Ovary (tissue), 9 donors: ENCODE measurements around the gene C1QTNF1. TPM values are rescaled to one million over a fixed set of nuclear protein-coding genes. Genes with fewer than 3 reads are reported as not detected.

Experiments
- DNase-seq, 5 donors: peaks; one replicate each; pipeline ENCODE4 v3.0.0-alpha.2; 2019 to 2020
- H3K27ac ChIP-seq, 2 donors: fragments of 200-600 bp; one replicate each; pipeline versions ENCODE4 v1.5.1 to v1.8.0; 2019 to 2022
- H3K27me3 ChIP-seq: fragments of 200-600 bp; one replicate; pipeline ENCODE4 v1.8.0; 2022
- H3K36me3 ChIP-seq: fragments of 200-600 bp; sonication (generic); one replicate; pipeline ENCODE4 v1.5.1; 2019
- H3K4me1 ChIP-seq: one replicate; pipeline ENCODE4 v1.8.1; 2013; ENCODE audit warnings: mild to moderate bottlenecking, moderate library complexity; ENCODE audit not compliant: insufficient read depth
- H3K4me3 ChIP-seq: fragments of 200-600 bp; sonication (generic); one replicate; pipeline ENCODE4 v1.5.1; 2017
- H3K9me3 ChIP-seq, 2 donors: fragments of 200-600 bp in 1 of 2; sonication (generic) in 1 of 2; one replicate each; pipeline versions ENCODE4 v1.5.1 to v1.8.1; 2013 to 2019; ENCODE audit warnings: mild to moderate bottlenecking in 1 of 2, moderate library complexity in 1 of 2
- CTCF ChIP-seq, 3 donors: fragments of 450-650 bp in 2 of 3; fragments of 200-600 bp in 1 of 3; IDR thresholded peaks; one replicate each; pipeline versions ENCODE4 v1.5.1 to v1.8.0; 2016 to 2022; ENCODE audit warnings: antibody characterized with exemption in 3 of 3, mild to moderate bottlenecking in 1 of 3
- EP300 ChIP-seq: sonication (generic); formaldehyde crosslinking; IDR thresholded peaks from one replicate; pipeline ENCODE4 v1.6.1; 2017; ENCODE audit warnings: antibody characterized with exemption
- POLR2A ChIP-seq: fragments of 450-650 bp; IDR thresholded peaks from one replicate; pipeline ENCODE4 v1.6.1; 2017; ENCODE audit warnings: antibody characterized with exemption, mild to moderate bottlenecking, moderate library complexity
- WGBS, 3 donors: extraction: QIAGEN DNeasy Blood & Tissue Kit in 1 of 3; methylation state at CpG; one replicate each; pipeline versions ENCODE4 v1.1.5 to v1.1.7; 2013 to 2017; 5-methylcytosine and 5-hydroxymethylcytosine counted together
- intact Hi-C, 4 donors: fragments of 100-400 bp; cut with DNase I; formaldehyde crosslinking; loops; one replicate each; pipeline versions ENCODE4 v1.11.0 to v1.15.1; 2022 to 2023
- polyA plus RNA-seq, 2 donors: library from polyadenylated mRNA; stranded (reverse); fragments of 200-250 nt in 1 of 2; fragments of 350-450 nt in 1 of 2; fragmentation: Illumina TruSeq in 1 of 2; extraction: RNeasy Lipid Tissue Mini Kit (QIAGEN cat#74804) in 1 of 2; gene quantifications; one replicate each; pipeline ENCODE4 v1.2.3, GENCODE V29; 2013 to 2014
- total RNA-seq, 7 donors: library from RNA; depleted of rRNA in 2 of 7; stranded (reverse); fragments of >200 nt in 2 of 7; fragmentation: NEBNext Ultra II Directional in 3 of 7; extraction: Animal tissue kit (Norgen Biotek cat#: 25700) in 3 of 7; gene quantifications; one replicate each; pipeline versions ENCODE4 v1.1.0 to v1.2.4, GENCODE V29; 2016 to 2023
- donor health status: DM: no; HTN: no; CAD: no; lungs with moderate emphysema.
- donor health status: DM: no; HTN: no; CAD: no.
- donor health status: Bipolar disorder and iron deficiency.
- donor health status: DM: yes; HTN: yes; CAD: no.
- donor health status: DM: no; HTN: no; CAD: no.
- donor health status: DM: yes; HTN: yes; CAD: no.

The C1QTNF1 gene
- total and polyA plus RNA-seq, 9 donors, result 17.9 to 85.9 (median 53.5) TPM

- no peak for DNase-seq
- no peaks in the 10 kb centered on the region for H3K9me3 ChIP-seq
- no peaks in the 10 kb centered on the region for H3K27me3 ChIP-seq
- H3K36me3 ChIP-seq, result no peaks in the 10 kb centered on the region
- TF ChIP-seq CTCF (IDR thresholded peaks at IDR 0.05) (no peak), POLR2A (no peak), EP300 (no peak)
- no peaks in the 10 kb centered on the region for H3K4me1 ChIP-seq
- H3K4me3 ChIP-seq, result no peak overlapping the region
- WGBS, 3 donors, result 76 to 91% (median 83%) methylated on average over 2 of the region's 2 CpGs
- H3K27ac ChIP-seq, result no peak overlapping the region
- intact Hi-C loops, result loop anchor here in 1 of 4 donors (2.0 kb wide), 1 partner anchor 22 kb away; no protein-coding TSS in a partner anchor
Observed at GRCh38 chr17:79054200-79054960, 30.4 kb downstream of the C1QTNF1 start.

- TF ChIP-seq CTCF (IDR thresholded peaks at IDR 0.05) (no peak), EP300 (no peak)
- WGBS, 3 donors, result 67 to 75% (median 75%) methylated on average over 5 of the region's 5 CpGs
- Histone ChIP-seq H3K27ac (no peak overlapping the region), H3K36me3 (no peaks in the 10 kb centered on the region), H3K9me3 (no peaks in the 10 kb centered on the region), H3K4me1 (no peaks in the 10 kb centered on the region), H3K27me3 (no peaks in the 10 kb centered on the region), H3K4me3 (no peak overlapping the region)
- no peak for DNase-seq
- intact Hi-C loops, result loop anchor here in 1 of 4 donors (2.0 kb wide), 1 partner anchor 22 kb away; no protein-coding TSS in a partner anchor
Observed at GRCh38 chr17:79055197-79055596, 31.2 kb downstream of the C1QTNF1 start.

GRCh38 chr17:79057737-79058385, 33.9 kb downstream of the C1QTNF1 start:
- TF ChIP-seq POLR2A (no peak), EP300 (no peak), CTCF (IDR thresholded peaks at IDR 0.05) (no peak)
- intact Hi-C loops, result no loop called here
- 71 to 83% (median 77%) methylated on average over 10 of the region's 10 CpGs for WGBS, 3 donors
- H3K27me3 ChIP-seq, result no peaks in the 10 kb centered on the region
- no peaks in the 10 kb centered on the region for H3K9me3 ChIP-seq
- DNase-seq, result no peak
- no peak overlapping the region for H3K4me3 ChIP-seq
- H3K36me3 ChIP-seq, result no peaks in the 10 kb centered on the region
- H3K4me1 ChIP-seq, result no peaks in the 10 kb centered on the region
- H3K27ac ChIP-seq, result no peak overlapping the region

GRCh38 chr17:79062691-79063090, 38.7 kb downstream of the C1QTNF1 start:
- Histone ChIP-seq H3K27me3 (no peaks in the 10 kb centered on the region), H3K27ac (no peak overlapping the region), H3K9me3 (no peaks in the 10 kb centered on the region), H3K4me3 (no peak overlapping the region), H3K4me1 (no peaks in the 10 kb centered on the region), H3K36me3 (no peaks in the 10 kb centered on the region)
- no peak for TF ChIP-seq EP300
- no peak for DNase-seq
- 79 to 86% (median 83%) methylated on average over 7 of the region's 7 CpGs for WGBS, 3 donors
- intact Hi-C loops, result no loop called here

GRCh38 chr17:79064026-79064425, 40.1 kb downstream of the C1QTNF1 start:
- no peaks in the 10 kb centered on the region for H3K27me3 ChIP-seq
- DNase-seq, result no peak
- WGBS, 3 donors, result 73 to 88% (median 78%) methylated on average over 4 of the region's 4 CpGs
- H3K4me3 ChIP-seq, result no peak overlapping the region
- H3K9me3 ChIP-seq, result no peaks in the 10 kb centered on the region
- H3K36me3 ChIP-seq, result no peaks in the 10 kb centered on the region
- TF ChIP-seq EP300, result no peak
- intact Hi-C loops, result no loop called here
- H3K27ac ChIP-seq, result no peak overlapping the region
- no peaks in the 10 kb centered on the region for H3K4me1 ChIP-seq
